Effector memory CD8-positive, alpha-beta T cell (primary cell): Measurements from ENCODE around the gene SORD.
"Not testable (repeated sequence)": the region's sequence is repeated elsewhere in the genome, so short reads cannot be mapped to it uniquely, and the experiment has no call there.

Source experiments
- ATAC-seq: fragments of 150-1000 bp; cut with Tn5 transposase; replicated peaks from 2 replicates; pipeline ENCODE4 v1.10.0; 2021; ENCODE audit warnings: mild to moderate bottlenecking, moderate library complexity
- DNase-seq, 3 experiments: peaks; one replicate each; pipeline ENCODE4 v3.0.0; 2021
- H3K27ac Mint-ChIP-seq, 2 donors: one replicate each; pipeline ENCODE4 v1.8.0; 2022; ENCODE audit warnings: mild to moderate bottlenecking in 2 of 2, mixed read lengths in 2 of 2, moderate library complexity in 2 of 2
- H3K27me3 Mint-ChIP-seq, 2 donors: one replicate each; pipeline ENCODE4 v1.8.0; 2022; ENCODE audit warnings: mixed read lengths in 2 of 2
- H3K36me3 Mint-ChIP-seq: one replicate; pipeline ENCODE4 v1.8.0; 2022; ENCODE audit warnings: mild to moderate bottlenecking, moderate library complexity, mixed read lengths; ENCODE audit not compliant: insufficient read depth
- H3K4me1 Mint-ChIP-seq, 2 donors: one replicate each; pipeline ENCODE4 v1.8.0; 2022; ENCODE audit warnings: low read depth in 2 of 2, mixed read lengths in 2 of 2
- H3K4me3 Mint-ChIP-seq, 2 donors: one replicate each; pipeline ENCODE4 v1.8.0; 2022; ENCODE audit warnings: mild to moderate bottlenecking in 2 of 2, mixed read lengths in 2 of 2, moderate library complexity in 2 of 2
- H3K9me3 Mint-ChIP-seq, 2 donors: one replicate each; pipeline ENCODE4 v1.8.0; 2022; ENCODE audit warnings: mixed read lengths in 2 of 2

Gene SORD

GRCh38 chr15:45102226-45102625 is 79.2 kb downstream of the SORD start:
- H3K9me3 Mint-ChIP-seq, result no peaks in the 10 kb centered on the region
- H3K4me1 Mint-ChIP-seq, result no peaks in the 10 kb centered on the region
- ATAC-seq (no peak), DNase-seq (no peak)
- no peak overlapping the region for H3K27ac Mint-ChIP-seq
- peaks cover 50 to 81% of the 10 kb centered on the region in 2 donors for H3K27me3 Mint-ChIP-seq
- H3K36me3 Mint-ChIP-seq, result no peaks in the 10 kb centered on the region
- H3K4me3 Mint-ChIP-seq, result no peak overlapping the region

DNA sequence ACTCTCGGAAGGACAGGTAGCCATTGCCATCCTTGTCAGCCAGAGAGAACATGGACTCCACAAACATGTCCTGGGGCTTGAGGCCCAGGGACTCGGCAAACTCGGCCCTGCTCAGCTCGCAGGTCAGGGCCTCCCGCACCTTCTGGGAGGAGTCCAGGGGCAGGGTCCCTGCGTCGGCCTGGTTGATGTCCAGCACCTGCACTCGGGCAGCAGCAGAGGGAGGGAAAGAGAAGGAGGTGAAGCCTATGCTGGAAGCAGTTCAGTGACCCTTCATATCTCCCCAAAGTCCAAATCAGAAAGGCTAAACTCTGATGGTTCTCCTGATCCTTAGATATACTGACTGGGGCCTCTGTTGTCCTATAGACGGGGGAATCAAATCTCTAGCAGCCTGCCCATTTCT is 81.2 kb downstream of the SORD start:
- H3K9me3 Mint-ChIP-seq, H3K4me1 Mint-ChIP-seq, H3K36me3 Mint-ChIP-seq, DNase-seq, ATAC-seq, H3K27ac Mint-ChIP-seq, H3K4me3 Mint-ChIP-seq: not testable (repeated sequence)
- H3K27me3 Mint-ChIP-seq, result peaks cover 58 to 98% of the 10 kb centered on the region in 2 donors

- DNase-seq, result no peak
- Mint-ChIP-seq H3K4me3 (no peak overlapping the region), H3K27ac (no peak overlapping the region), H3K4me1 (no peaks in the 10 kb centered on the region), H3K27me3 (peaks cover 62 to 98% of the 10 kb centered on the region in 2 donors), H3K9me3 (no peaks in the 10 kb centered on the region), H3K36me3 (no peaks in the 10 kb centered on the region)
- ATAC-seq, result no peak
These were observed 82.6 kb downstream of the SORD start for GRCh38 chr15:45105586-45105985.

DNA sequence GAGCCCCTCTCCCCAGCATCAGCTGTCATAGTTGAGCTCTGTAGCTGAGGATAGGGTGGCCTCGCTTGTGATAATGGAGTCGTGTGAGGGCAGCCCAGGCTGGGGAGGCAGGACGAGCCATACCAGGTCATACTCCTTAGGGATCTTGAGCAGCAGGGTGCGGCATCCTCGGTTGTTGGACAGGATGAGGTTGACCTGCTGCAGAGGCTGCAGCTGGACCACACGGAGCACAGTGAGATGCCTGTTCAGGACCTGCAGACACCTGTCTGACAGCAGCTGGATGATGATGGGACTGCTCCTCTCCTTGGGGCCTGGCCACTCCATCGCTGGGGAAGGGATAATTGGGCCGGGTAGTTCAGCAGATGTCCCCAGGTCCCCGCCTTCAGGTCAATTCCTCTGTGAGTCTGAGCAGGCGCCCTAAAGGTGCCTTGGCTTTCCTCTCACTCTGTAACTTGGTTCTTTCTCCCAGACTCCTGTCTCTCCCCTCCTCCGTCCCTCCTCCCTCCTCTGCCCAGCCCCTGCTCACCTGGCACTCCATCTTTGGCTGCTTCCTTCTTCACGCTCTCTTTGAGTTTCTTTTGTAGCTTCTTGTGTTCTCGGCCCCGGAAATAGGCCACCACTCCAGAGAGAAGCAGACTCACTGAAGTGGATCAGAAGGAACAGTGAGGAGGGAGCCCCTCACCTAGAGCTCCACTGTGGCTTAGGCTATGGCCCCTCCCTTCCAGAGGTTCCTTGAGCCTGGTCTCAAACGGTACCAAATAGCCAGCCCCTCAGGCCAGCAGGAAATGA is 83.2 kb downstream of the SORD start:
- no peak for ATAC-seq
- H3K4me1 Mint-ChIP-seq, result no peaks in the 10 kb centered on the region
- H3K27ac Mint-ChIP-seq, result no peak overlapping the region
- no peak overlapping the region for H3K4me3 Mint-ChIP-seq
- peaks cover 59 to 94% of the 10 kb centered on the region in 2 donors for H3K27me3 Mint-ChIP-seq
- no peaks in the 10 kb centered on the region for H3K9me3 Mint-ChIP-seq
- H3K36me3 Mint-ChIP-seq, result no peaks in the 10 kb centered on the region
- DNase-seq, result no peak

DNA sequence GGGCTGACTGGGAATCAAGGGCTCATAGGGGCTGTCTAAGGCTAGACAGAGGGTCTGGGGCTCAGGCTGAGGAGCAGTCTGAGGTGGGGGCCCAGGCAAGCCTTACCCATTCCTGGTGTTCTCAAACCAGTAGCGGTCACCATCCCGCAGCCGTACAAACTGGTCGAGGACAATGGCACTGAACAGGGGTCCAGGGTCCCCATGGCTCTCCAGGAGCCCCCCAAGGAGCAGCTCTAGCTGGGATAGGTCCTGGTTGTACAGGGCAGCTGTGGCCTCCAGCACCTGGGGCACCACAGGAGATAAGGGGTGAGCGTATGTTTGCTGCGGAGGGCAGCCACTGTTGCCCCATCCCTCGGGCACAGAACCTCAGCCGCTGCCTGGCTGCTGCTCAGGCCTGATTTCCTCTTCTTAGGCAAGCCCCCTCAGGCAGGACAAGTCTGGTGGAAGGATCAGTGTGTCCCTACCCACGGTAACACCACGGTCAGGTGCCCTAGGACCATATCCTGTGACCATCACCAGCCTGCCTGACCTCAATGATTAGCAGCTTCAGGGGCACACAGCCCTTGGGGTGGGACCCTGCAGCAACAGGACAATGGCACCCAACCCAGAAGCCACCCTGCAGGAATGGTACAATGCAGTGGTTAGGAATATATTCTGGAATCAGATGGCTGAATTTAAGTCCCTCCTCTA is 85.1 kb downstream of the SORD start:
- ATAC-seq (no peak), DNase-seq (no peak)
- H3K36me3 Mint-ChIP-seq, result no peaks in the 10 kb centered on the region
- no peak overlapping the region for H3K27ac Mint-ChIP-seq
- no peak overlapping the region for H3K4me3 Mint-ChIP-seq
- H3K27me3 Mint-ChIP-seq, result peaks cover 65 to 92% of the 10 kb centered on the region in 2 donors
- H3K9me3 Mint-ChIP-seq, result no peaks in the 10 kb centered on the region
- H3K4me1 Mint-ChIP-seq, result peaks cover 0 to 12% of the 10 kb centered on the region in 2 donors

GRCh38 chr15:45110256-45110820 is 87.3 kb downstream of the SORD start:
- H3K36me3 Mint-ChIP-seq, result peaks cover 2% of the 10 kb centered on the region
- H3K27me3 Mint-ChIP-seq, result peaks cover 72 to 92% of the 10 kb centered on the region in 2 donors
- H3K27ac Mint-ChIP-seq, result no peak overlapping the region
- DNase-seq (no peak), ATAC-seq (no peak)
- peak overlapping the region in 1 of 2 donors; percentile 17 for H3K4me3 Mint-ChIP-seq
- H3K4me1 Mint-ChIP-seq, result peaks cover 4 to 24% of the 10 kb centered on the region in 2 donors
- no peaks in the 10 kb centered on the region for H3K9me3 Mint-ChIP-seq

DNA sequence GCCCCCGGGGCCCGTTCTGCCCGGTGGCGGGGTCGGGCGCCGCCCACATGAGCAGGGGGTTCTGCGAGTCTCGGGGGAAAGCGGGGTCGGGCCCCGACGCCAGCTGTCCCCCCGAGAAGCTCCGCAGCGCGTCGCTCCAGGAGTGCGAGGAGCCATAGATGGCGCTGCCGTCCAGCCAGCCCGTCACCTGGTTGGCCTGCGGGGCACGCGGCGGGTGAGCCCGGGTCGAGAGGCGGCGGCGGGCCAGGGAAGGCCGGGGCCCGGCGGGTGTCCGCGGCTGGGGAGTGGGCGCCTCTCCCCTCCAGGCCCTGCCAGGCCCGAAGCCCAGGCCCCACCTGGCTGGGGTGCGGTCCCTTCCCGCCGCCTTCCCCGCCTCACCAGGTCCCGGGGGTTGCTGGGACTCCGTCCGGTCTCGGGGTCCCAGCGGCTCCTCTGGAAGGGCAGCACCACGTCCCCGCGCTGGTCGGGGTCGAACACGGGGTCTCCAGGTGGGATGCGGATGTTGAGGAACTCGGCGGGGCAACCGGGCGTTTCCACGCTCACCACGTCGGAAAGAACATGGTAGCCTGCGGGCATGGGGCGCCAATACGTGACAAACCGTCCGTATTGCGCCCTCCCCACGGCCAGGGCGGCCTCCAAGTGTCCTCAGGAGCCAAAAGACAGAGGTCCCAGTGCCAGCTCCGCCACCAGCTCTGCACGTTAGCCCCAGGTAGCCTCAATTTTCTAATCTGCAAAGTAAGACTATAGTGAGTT is 88.6 kb downstream of the SORD start:
- Mint-ChIP-seq H3K36me3 (peaks cover 2% of the 10 kb centered on the region), H3K27ac (no peak overlapping the region), H3K4me3 (peak overlapping the region in 1 of 2 donors; percentile 53), H3K9me3 (no peaks in the 10 kb centered on the region), H3K4me1 (peaks cover 4 to 28% of the 10 kb centered on the region in 2 donors), H3K27me3 (peaks cover 76 to 92% of the 10 kb centered on the region in 2 donors)
- DNase-seq (no peak), ATAC-seq (no peak)

DNA sequence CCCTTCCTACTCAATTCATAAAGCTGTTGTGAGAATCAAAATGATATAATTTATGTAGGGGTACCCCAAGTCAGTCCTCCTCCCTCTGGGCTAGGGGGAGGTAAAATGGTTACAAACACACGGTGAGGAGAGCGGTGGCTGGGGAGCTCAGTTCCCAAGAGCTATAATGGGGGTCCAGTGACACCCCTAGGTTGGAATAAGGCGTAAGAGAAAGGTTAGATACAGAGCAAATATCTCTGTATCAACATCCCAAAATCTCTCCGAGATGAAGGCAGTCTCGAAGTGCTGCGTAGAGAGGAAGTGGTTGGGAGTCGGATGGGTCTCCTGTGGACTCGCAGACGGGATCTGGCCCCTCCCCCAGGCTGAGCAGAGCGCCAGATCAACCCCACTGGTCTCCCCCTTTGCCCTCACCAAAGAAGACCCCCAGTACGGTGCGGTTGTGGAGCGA is 89.2 kb downstream of the SORD start:
- H3K27me3 Mint-ChIP-seq, result peaks cover 75 to 92% of the 10 kb centered on the region in 2 donors
- peaks cover 7 to 31% of the 10 kb centered on the region in 2 donors for H3K4me1 Mint-ChIP-seq
- DNase-seq (no peak), ATAC-seq (no peak)
- H3K9me3 Mint-ChIP-seq, result no peaks in the 10 kb centered on the region
- H3K27ac Mint-ChIP-seq, result no peak overlapping the region
- H3K4me3 Mint-ChIP-seq, result peak overlapping the region; percentile 21 to 53
- peaks cover 2% of the 10 kb centered on the region for H3K36me3 Mint-ChIP-seq

DNA sequence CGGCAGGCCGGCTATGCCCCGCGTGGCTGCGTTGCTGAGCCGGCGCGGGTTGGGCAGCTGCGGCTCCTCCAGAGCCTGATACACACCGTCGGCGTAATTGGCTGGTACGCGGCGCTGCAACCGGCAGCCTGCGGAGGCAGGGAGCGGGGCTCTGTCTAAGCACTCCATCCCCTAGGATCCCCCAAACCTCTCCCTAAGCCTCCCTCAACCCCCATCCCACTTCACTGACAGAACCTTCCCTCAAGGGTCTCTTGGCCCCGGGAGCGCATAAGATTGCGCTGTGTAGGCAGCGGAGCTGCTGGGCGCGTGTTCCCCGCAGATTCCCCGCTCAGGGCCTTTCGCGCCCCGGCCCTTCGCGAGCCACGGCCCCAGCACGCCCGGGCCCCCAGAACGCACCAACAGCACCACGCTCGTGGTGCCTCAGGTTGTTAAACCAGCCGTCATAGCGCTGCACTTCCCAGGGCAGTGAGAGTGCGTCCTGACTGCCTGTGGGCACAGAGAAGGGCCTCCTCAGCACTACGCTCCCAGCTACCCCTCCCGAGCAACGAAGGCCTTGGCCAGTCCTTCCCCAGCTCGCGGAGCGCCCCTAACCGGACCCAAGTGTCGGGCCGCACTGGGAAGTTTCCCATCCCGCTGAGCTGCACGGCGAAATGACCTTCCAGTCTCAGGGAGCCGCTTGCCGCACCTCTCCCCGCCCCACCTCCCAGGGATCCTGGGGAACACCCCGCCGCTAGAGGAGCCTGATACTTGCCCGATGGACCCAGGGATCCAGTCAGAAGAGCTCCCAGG is 89.8 kb downstream of the SORD start:
- H3K27ac Mint-ChIP-seq, result no peak overlapping the region
- peaks cover 78 to 93% of the 10 kb centered on the region in 2 donors for H3K27me3 Mint-ChIP-seq
- peak overlapping the region; percentile 21 to 53 for H3K4me3 Mint-ChIP-seq
- no peak for DNase-seq
- H3K4me1 Mint-ChIP-seq, result peaks cover 12 to 37% of the 10 kb centered on the region in 2 donors
- peaks cover 2% of the 10 kb centered on the region for H3K36me3 Mint-ChIP-seq
- H3K9me3 Mint-ChIP-seq, result no peaks in the 10 kb centered on the region
- no peak for ATAC-seq

DNA sequence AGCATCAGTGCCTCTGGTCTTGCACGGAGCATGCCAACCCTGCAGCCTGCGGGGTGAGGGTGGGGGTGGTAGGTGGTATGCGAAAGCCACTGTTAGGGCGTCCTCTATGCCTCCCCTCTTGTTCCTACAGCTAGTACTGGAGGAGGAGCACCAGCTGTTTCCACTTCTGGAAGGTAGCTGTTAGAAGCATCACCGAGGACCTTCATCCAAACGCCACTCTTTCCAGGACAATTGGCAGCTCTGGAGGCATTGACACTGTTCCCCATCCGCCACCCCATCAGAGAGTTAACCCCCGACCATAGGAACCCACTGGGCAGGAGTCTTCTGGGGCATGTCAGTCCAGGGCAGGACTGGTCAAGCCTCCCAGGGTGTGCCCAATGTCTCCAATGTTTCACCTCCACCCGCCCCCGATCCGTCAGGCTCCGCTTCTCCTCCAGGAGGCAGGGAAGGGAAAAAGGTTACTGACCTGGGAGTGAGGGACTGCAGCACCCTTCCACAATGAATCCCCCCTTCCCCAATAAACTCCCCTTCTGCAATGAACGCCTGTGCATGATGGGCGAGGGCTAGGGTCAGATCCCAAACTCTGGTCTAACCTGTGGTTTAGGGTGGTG is 90.5 kb downstream of the SORD start:
- Mint-ChIP-seq H3K36me3 (peaks cover 2% of the 10 kb centered on the region), H3K9me3 (no peaks in the 10 kb centered on the region), H3K27ac (no peak overlapping the region), H3K4me1 (peaks cover 18 to 41% of the 10 kb centered on the region in 2 donors), H3K27me3 (peaks cover 85 to 93% of the 10 kb centered on the region in 2 donors), H3K4me3 (peak overlapping the region; percentile 53 to 58)
- ATAC-seq (no peak), DNase-seq (no peak)

DNA sequence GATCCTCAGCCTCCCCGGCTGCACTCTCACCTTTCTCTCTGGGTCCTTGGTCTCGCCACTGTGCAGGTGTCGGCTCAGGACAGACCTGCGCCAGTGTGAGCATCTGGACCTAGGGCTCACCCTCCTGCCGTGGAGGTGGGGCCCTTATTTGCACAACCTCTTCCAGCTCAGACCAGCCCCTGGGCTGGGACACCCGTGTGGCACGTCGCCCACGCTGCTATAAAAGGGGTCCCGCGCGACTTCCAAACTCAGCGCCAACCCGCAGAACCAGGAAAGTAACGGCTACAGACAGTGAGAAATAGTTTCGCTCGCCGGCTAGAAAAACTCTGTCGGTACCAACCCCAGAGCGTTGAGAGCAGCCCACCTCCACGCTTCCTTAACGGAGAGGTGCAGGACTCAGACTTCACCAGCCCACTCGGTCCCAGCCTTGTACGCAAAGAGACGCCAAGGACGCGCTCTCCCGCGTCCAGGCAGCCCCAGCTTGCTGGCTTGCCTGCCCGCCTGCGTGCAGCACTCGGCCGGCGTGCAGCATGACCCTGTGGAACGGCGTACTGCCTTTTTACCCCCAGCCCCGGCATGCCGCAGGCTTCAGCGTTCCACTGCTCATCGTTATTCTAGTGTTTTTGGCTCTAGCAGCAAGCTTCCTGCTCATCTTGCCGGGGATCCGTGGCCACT is 91.2 kb downstream of the SORD start, which contains the start of the genes DUOX2 and DUOXA2:
Gene DUOX2, minus strand, starts transcription at position 97 of the 675 bp plus-strand sequence. CDS start 761 bp downstream, outside the sequence.
Gene DUOXA2, plus strand, starts transcription at position 251 of the 675 bp plus-strand sequence. Its CDS starts 280 bp downstream, at position 531.
- Mint-ChIP-seq H3K4me1 (peaks cover 18 to 41% of the 10 kb centered on the region in 2 donors), H3K4me3 (peak within 1 kb of the TSS; percentile 53 to 58), H3K27ac (no peak within 1 kb of the TSS), H3K36me3 (peaks cover 2% of the 10 kb centered on the region), H3K9me3 (no peaks in the 10 kb centered on the region), H3K27me3 (peaks cover 82 to 91% of the 10 kb centered on the region in 2 donors)
- ATAC-seq, result no peak
- no peak for DNase-seq

- ATAC-seq (no peak), DNase-seq (no peak)
- Mint-ChIP-seq H3K27me3 (peaks cover 82 to 91% of the 10 kb centered on the region in 2 donors), H3K27ac (no peak overlapping the region), H3K4me3 (peak overlapping the region; percentile 47 to 58), H3K36me3 (peaks cover 2% of the 10 kb centered on the region), H3K9me3 (no peaks in the 10 kb centered on the region), H3K4me1 (peaks cover 18 to 41% of the 10 kb centered on the region in 2 donors)
These were observed 91.7 kb downstream of the SORD start for GRCh38 chr15:45114751-45115085.
